Measurements from ENCODE around the gene PLB1.

The PLB1 gene

DNA sequence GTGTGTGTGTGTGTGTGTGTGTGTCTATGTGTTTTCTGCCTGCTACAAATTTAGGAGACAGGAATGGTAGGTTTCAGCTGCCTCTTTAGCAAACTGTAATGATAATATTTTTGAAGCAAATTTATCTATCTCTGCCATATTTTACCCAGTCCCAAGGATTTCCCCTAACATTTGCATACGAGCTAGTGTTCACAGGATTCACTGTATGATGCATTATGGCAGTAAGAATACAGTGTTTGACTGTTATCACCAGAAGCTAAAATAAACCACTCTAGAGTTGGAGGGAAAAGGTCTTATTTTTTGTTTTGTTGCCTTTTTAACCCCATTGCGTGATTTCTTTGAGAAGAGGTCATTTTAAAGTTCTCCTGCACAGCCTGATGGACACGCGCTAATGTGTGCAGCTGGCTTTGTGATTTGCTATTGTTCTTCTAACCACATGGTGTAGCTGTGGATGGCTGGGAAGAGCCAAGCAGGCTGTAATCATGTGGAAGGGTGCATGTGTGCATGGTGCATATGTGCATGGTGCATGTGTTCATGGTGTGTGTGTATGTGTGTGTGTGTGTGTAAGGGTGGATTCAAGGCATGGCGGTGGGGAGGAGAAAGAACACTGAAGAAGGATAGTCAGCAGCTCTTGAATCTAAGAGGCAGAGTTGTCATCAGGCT lies 62.4 kb downstream of the PLB1 start:
- peak in 2 of 56 donors; percentile 7 to 8 for DNase-seq

DNA sequence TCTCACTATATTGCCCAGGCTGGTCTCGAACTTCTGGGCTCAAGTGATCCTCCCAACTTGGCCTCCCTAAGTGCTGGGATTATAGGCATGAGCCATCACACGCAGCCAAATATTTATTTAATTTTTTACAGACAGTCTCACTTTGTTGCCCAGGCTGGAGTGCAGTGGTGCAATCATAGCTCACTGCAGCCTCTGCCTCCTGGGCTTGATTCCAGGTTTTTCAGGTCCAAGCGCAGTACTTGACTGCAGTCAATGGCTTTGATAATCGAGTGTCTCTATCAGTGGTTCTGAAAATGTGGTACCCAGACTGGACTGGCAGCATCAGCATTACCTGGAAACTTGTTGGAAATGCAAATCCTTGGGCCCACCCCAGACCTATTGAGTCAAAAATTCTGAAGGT lies 63.1 kb downstream of the PLB1 start:
- DNase-seq: no peak

DNA sequence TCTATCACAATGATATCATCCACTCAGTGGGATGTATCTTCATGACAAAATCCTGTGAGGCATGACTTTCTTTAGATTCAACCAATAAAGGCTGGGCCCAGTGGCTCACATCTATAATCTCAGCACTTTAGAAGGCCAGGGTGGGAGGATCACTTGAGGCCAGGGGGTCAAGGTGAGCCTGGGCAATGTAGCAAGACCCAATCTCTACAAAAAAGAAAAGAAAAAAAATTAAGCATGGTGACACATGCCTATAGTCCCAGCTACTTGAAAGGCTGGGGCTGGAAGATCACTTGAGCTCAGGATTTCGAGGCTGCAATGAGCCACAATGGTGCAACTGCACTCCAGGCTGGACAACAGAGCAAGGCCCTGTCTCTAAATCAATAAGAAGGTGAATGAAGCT lies 68.0 kb downstream of the PLB1 start:
- DNase-seq: no peak

DNA sequence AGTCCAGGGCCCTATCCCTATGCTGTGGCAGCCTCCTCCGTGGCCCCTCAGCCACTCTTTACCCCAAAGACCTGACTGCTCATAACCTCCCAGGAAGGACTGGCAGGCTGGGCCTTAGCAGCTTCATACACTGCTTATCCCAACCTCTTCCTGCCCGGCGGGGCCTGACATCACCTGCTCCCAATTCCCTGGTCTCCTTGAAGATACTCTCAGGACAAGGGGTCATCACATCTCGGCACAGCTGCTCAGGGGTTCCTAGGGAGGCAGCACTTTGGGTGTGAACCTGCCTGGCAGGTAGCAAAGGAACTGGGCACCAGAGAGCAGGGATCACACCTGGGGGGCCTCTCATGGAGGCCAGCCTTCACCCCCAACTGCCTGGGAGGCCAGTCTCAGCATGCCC lies 68.5 kb downstream of the PLB1 start:
- DNase-seq: no peak

DNA sequence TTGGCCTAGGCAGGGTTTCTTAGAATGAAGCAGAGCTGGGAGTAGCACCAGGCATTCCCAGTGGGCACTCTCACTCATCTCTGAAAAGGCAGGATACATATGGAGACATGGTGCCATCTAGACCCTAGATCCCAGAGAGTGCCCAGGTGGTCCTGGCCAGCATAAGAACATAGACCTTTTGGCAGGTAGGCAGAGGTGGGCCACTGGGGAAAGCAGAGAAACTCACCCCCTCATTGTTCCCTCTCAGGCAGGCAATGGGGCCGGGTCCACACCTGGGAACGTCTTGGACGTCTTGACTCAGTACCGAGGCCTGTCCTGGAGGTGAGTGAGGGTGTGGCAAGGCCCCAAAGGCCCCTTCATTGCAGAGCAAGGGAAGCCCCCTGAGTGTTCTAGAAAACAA lies 69.2 kb downstream of the PLB1 start:
- no peak for DNase-seq

DNA sequence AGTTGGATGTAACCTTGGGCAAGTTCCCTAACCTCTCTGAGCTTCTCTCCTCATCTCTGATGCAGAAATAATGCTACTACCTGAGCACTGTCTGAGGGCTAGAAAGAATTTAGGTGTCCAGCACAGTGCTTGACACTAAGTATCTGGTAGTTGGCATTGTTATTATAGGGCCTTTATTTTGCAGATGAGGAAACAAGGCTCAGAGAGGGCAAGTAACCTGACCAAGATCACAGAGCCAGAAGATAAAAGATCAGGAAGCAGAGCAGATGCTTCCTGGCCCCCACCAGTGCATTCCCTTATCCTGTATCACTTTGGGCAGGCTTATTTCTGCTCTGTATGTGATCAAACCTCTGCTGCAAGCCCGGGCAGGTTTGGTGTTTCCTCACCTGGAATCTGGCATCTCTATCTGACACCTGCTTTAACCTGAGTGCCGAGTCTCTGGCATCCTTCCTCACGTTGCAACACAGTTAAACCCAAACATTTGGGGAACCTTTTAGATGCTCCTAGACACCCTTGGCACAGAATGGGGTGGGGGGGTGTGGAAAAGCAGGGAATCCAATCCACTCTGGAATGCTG lies 69.9 kb downstream of the PLB1 start:
- no peak for DNase-seq

DNA sequence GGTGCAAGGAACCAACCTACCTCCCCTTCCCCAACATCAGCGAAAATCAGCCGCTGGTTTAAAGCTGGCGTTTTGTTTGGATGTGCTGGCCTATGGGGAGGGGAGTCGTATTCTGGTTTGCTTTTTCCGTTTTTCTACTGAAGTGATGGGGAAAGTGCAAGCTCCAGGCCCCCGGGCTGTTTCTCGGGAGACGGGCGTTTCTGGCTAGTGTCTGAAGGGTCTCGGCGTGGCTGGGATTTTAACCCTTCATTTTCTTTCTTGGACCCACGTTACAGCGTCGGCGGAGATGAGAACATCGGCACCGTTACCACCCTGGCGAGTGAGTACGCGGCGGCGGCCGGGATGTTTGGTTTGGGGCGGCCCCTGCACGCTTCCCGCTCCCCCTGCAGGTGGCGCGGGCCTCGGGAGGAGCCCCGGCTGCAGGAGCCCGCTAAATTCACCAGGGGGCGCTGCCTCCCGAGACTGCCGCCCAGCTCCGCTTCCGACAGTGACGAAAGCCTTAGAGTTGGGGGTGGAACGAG lies 70.7 kb downstream of the PLB1 start:
- peak in 55 of 56 donors; percentile 16 to 91 (median 76) for DNase-seq

DNA sequence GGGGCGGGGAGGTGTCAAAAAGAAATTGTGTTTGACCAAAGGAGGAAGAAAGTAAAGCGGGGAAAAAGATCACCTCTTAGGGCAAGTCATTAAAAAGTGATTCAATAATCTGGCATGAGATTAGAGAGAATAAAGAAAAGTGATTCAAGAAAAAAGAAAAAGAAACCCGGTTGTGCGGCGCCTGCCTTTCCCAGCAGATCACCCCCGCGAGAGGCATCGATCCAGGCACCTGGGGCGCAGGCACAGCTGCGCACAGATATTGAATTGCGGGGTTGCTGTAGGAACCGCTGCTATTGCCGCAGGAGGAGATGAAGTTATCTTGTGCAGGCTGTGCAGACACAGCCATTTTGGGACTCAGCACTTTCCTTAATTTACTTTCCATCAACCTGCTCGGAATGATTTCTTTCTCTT lies 71.2 kb downstream of the PLB1 start:
- DNase-seq: peak in 31 of 56 donors; percentile 10 to 78 (median 59)

DNA sequence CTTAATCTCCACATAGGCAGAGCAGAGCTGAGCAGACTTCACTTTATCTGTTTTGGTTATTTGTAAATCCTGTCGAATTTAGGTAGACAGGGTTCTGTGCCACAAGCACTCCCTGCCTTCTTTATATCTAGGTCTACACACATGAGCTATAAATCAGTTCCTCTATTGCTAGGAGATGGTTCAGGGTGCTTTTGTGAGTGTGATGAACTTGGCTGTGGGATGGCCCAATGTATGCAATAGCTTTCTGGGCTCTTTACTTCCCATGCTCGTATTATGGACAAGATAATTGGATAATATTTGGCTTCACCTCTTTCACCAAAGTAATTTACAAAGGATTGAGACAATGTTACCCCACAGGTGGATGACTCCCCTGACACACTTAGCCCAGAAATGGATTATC lies 72.2 kb downstream of the PLB1 start:
- DNase-seq: no peak

DNA sequence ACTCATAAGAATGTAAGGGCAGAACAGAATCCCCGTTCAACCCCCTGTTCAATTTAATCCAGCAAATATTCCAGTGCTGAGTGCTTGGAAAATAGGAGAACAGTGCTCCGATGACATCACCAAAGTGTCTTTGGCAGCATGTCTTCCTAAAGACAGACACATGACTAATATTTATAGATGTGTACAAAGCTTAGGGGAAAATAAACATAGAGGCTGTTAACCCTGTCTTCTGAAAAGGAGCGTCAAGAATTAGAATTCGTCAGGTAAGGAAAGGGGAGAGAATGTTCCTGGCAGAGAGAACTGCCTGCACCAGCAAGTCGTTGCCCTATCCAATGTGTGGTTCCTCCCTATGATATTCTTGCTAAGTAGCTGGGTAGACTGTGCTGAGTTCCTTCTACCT lies 72.7 kb downstream of the PLB1 start:
- DNase-seq: no peak

DNA sequence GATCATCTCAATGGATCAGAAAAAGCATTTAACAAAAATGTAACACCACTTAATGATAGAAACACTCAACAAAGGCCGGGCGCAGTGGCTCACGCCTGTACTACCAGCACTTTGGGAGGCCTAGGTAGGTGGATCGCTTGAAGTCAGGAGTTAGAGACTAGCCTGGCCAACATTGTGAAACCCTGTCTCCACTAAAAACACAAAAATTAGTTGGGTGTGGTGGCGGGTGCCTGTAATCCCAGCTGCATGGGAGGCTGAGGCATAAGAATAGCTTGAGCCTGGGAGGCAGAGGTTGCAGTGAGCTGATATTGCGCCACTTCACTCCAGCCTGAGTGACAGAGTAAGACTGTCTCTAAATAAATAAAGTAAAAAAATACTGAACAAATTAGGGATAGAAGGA lies 74.6 kb downstream of the PLB1 start:
- DNase-seq: no peak

DNA sequence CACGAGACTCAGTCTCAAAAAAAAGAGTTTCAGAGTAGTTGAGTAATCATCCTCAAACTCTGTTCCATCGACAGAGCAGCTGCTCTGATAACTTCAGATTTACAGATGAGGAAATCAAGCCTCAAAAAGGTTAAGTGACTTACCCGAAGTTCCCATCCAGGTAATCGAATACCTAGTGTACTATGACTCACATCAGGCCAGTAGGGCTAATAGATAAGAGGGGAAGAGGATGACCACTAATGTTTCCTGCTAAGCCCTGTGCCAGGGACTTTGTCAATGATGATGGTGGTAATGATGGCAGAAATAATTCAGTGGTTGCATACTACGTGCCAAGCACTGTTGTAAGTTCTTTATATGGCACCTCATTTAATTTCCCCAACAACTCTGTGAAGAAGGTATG lies 80.9 kb downstream of the PLB1 start:
- no peak for DNase-seq

DNA sequence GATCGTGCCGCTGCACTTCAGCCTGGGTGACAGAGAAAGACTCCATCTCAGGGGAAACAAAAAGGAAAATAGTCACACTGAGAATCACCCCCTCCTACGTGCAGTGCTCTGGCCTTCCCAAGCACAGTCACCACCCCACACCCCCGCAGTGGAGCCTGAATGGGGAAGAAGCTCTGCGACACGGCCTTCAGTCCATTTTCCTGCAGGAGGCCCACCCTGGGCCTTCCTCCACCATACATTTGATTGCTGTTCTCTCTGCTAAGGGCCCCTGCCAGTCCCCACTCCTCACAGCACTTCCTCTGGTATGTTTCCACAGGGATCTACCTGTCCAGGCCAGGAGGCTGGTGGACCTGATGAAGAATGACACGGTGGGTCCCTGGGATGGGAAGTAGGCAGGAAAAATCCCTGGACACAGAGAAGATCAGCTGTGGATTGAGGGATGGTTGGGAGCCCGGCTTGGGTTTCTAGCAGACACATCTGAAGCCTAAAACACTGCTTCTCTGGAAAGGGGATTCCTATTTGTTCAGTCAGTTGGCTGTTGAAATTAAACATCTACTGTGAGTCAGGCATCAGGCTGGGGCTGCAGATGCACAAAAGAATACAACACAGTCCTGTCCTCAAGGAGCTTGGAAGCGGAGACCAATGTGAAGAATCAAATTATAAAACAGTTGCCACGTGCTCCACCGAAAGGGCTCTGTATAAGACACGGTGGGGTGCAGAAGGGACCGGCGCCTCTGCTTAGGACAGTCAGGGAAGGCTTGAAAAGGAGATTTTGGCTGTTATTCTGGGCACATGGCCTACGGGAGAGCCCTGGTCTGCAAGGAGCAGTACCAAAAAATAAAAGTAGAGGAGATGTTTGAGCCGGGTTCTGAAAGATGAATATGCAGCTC lies 82.2 kb downstream of the PLB1 start:
- DNase-seq: no peak

DNA sequence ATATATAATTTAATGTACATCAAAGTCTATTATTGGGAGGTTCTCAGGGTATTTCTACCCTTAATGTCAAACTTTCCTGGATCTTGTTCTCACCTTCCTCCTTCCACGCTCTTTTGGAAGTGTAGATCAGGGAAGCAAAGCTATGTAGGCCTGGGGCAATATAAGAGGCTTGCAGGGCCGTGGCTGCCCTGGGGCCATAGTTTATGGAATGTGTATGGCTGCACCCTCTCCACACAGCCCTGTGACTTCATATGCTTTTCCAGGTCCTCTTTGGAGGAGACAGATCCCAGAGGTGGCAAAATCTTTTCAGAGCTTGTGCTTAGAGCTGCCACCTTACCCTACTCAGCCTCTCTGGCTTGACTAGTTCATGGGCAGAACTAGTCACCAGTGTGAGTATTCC lies 82.9 kb downstream of the PLB1 start:
- no peak for DNase-seq

DNA sequence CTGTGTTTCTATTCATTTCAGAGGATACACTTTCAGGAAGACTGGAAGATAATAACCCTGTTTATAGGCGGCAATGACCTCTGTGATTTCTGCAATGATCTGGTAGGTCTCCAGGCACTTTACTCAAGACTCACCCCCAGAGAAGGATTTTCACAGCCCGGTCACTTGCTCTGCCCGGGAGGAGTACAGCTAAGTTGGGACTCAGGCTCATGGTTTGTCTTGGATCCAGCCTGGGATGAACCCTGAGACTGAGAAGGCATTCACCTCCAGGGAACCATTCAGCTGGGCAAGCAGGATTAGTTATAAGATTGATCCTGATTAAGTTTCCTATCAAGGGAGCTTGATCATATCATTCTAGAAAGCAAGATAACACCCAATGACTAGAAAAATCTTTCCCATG lies 83.7 kb downstream of the PLB1 start:
- no peak for DNase-seq

DNA sequence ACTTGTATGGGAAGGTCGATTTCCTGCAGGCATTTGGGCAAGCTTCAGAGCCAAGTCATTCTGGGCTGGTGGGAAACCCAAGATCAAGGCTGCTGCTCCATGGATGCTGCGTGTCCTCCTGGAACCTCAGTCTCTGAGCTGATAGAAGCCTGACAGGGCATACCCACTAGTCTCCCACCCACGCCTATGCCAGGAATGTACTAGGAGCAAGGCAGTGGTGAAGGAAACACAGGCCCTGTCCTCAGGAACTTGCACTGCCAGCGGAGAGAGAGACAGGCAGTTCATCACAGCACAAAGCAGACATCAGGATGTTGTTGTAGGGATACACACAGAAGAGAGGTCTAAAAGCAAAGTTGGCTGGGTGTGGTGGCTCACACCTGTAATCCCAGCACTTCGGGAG lies 84.2 kb downstream of the PLB1 start:
- DNase-seq: no peak

DNA sequence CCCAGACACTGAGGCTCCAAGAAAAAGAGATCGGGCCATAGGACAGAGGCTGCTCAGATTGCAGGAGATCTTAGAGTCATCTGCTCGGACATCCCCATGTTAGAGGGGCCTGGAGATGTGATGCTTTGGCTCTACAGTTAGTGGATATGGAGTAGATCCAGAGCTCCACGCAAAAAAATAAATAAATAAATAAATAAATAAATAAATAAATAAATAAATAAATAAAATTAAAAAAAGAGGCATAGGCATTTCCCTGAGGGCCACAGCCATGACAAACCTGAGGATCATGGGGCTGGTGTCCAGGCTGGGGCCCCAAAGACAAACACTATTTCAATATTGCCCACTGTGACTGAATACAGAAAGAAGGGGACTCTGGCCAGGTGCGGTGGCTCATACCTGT lies 85.5 kb downstream of the PLB1 start:
- no peak for DNase-seq

DNA sequence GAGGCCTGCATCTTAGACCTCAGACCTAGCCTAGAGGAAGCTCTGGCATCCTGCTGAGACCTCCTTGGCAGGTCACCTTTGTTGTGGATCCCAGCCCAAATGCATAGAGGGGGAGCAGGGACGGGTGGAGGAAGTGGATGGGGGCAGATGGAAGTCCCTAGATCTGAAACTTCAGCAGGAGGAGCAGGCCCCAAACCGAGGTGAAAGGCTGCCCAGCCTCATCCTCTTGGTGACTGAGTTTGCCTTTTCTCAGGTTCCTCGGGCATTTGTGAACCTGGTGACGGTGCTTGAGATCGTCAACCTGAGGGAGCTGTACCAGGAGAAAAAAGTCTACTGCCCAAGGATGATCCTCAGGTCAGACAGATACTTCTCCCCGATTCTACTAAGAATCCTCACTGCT lies 86.3 kb downstream of the PLB1 start:
- DNase-seq: no peak

DNA sequence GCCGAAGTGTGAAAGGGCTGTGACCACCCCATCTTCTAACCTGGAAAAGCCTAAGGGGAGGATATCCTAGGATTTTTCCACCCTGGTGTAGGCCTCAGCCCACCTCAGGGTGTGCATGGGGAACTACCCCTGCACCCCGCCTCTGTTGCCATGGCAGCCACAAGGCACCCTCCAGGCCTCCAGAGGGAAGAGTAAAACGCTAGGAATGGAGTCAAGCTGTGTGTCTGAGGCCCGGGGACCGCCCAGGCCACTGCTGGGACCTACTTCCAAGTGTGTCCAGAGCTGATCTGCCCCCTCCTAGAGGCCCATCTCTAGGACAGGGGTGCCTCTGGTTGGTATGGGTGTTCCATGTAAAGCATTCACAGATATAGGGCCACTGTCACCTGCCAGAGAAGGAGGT lies 86.7 kb downstream of the PLB1 start:
- peak in 1 of 56 donors; percentile 32 for DNase-seq

DNA sequence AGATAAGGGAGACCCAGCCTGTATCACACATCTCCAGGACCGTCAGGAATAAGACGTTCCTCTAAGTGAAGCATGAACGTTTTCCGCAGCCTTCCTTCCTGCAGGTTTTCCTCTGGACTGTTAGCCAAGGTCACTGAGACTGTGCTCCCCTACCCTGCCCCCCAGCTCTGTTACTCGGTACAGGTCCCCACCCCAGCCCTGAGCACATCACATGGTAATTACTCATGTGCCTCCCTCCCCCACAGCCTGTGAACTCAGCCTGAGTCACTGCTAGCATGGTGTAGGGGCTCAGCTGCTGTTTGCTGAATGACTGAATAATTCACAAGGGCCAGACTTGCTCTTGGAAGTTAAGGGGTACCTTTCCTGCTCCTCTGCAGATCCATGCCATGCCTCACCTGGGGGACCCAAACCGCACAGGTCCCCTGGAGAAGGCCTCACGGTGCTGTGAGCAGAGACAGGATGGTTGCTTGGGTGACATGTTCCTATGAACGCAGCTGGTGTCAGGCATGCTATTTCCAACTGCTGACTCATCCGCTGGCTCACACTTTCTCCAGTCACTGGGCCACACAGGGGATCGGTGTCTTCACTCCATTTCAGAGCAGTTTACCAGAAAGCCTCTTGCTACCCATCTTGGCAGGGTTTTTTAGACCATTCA lies 88.2 kb downstream of the PLB1 start:
- DNase-seq: peak in 49 of 56 donors; percentile 15 to 92 (median 72)

DNA sequence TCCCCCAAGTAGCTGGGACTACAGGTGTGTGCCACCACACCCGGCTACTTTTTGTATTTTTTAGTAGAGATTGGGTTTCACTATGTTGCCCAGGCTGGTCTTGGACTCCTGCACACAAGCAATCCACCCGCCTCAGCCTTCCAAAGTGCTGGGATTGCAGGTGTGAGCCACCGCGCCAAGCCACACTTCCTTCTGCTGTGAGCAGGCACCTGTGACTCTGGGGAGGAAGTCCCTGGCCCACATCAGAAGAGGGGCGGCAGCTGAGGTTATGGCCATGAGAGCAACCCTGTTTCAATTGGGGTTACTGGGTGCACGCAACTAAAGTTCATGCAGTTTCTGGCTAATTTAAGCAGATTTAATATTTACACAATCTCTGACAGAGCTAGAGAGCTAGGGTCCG lies 91.0 kb downstream of the PLB1 start:
- DNase-seq: no peak

Data from nucleus accumbens (tissue), 56 donors.